COLO829 (cell line): Measurements from ENCODE around the gene SIN3B.

Experiments
- DNase-seq: peaks from one replicate; pipeline ENCODE4 v3.0.0; 2012; ENCODE audit warnings: low spot score

SIN3B gene

DNA sequence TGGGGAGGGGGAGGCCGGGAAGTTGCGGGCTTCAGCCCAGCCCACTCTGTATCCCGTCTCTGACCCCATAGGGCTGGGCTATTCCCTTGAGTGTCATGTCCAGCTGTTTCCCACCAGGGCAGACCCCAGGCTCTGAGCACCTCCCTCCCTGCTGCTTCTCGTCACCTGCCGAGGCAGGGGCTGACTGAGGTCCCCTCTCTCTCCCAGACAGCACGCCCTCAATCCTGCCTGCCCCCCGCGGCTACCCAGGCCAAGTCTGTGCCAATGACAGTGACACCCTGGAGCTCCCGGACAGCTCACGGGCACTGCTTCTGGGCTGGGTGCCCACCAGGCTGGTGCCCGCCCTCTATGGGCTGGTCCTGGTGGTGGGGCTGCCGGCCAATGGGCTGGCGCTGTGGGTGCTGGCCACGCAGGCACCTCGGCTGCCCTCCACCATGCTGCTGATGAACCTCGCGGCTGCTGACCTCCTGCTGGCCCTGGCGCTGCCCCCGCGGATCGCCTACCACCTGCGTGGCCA, 60.2 kb downstream of the SIN3B start:
- no peak for DNase-seq

DNA sequence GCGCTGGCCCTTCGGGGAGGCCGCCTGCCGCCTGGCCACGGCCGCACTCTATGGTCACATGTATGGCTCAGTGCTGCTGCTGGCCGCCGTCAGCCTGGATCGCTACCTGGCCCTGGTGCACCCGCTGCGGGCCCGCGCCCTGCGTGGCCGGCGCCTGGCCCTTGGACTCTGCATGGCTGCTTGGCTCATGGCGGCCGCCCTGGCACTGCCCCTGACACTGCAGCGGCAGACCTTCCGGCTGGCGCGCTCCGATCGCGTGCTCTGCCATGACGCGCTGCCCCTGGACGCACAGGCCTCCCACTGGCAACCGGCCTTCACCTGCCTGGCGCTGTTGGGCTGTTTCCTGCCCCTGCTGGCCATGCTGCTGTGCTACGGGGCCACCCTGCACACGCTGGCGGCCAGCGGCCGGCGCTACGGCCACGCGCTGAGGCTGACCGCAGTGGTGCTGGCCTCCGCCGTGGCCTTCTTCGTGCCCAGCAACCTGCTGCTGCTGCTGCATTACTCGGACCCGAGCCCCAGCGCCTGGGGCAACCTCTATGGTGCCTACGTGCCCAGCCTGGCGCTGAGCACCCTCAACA, 60.8 kb downstream of the SIN3B start:
- no peak for DNase-seq

GRCh38 chr19:16890461-16891184, 61.4 kb downstream of the SIN3B start:
- no peak for DNase-seq

DNA sequence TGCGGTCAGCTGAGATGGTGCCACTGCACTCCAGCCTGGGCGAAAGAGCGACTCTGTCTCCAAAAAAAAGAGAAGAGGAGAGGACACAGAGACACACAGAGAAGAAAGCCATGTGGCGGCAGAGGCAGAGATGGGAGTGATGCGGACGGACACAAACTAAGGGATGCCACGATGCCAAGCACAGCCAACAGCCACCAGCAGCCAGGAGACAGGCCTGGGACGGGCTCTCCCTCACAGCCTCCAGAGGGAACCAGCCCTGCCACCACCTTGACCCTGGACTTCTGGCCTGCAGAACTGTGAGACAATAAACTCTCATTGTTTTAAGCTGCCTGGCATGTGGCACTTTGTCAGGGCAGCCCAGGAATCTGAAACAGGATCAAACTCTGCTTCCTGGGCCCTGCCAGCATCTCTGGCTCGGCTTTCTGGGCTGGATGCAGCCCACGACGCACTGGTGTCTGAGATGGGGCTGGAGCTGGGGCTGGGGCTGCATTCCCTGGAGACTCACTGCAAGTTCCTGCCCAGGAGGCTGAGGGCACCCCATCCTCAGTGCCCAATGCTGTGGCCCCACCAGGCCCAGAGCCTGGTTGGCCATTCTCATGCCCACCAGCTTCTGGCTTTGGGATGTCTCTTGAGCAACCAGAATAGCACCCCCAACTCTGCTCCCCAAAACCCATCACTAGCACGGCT, 62.6 kb downstream of the SIN3B start:
- no peak for DNase-seq

DNA sequence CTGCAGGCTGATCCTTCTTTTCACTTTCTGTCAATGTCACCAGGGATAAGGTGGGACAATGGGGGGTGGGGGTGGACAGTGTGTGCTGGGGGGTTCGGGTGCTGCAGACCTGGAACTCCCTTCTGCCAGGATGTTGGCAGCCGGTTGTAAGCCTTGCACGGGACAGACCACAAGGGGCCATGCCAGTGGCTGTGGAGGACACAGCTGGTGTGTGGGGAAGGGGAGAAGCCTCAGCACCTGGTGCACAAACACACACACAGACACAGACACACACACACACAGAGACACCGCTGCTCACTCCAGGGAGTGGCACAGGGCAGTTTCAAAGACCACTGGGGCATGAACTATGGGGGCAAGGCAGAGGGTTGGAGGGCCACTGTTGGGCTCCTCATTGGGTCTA, 63.2 kb downstream of the SIN3B start:
- no peak for DNase-seq

DNA sequence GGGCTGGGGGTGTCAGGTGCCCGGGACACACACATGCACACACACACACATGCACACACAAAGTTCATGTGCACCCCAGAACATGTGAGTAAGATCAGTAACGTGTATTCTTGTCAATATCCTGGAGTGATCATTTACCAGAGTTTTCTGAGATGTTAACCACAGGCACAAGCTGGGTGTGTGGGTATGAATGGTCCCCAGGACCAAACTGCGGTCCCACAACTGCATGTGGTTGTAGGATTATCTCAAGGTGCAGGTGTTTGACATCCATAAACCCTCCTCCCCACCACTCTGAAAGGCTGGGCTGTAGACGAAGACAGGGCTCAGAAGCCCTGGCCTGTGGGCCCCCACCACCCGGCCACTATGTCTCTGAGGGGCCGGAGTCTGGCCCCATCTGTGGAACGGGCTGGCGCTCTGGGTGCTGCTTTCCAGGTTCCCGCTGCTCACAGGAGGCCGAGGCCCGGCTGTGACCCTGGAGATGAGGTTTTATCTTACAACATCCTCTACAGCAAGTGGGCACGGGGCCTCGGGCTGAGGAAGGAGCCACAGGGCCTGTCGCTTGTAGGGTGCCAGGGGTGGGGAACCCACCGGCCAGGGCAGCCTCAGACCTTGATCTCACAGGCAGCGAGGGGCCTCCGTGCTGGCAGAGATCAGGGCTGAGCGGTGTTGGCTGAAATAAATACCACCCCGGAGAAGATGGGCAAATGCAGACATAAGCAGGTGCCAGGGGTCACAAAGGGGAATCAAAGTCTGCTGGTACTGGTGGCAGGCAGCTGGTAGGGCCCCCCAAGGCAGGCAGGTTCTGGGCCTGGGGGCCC, 63.9 kb downstream of the SIN3B start:
- DNase-seq: no peak

GRCh38 chr19:16893686-16893989, 64.4 kb downstream of the SIN3B start:
- no peak for DNase-seq

DNA sequence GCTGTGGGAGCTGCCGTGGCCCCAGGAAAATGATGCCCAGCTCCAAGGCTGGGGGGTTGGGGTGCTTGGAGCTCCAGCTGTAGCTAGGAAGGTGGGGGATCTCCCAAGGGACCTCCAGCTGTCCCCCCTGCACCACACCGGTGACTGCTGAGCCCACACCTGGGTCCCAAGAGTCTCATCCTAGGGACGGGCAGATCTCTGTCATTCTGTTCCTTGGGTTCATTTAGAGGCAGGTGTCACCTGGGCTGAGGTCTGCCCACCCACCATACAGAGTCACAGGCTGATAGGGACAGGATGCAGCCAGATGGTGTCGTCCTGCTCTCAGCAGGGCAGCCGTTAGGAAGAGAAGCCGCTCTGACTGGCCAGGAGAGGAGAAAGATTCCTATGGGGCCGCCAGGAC, 64.9 kb downstream of the SIN3B start:
- DNase-seq: no peak

DNA sequence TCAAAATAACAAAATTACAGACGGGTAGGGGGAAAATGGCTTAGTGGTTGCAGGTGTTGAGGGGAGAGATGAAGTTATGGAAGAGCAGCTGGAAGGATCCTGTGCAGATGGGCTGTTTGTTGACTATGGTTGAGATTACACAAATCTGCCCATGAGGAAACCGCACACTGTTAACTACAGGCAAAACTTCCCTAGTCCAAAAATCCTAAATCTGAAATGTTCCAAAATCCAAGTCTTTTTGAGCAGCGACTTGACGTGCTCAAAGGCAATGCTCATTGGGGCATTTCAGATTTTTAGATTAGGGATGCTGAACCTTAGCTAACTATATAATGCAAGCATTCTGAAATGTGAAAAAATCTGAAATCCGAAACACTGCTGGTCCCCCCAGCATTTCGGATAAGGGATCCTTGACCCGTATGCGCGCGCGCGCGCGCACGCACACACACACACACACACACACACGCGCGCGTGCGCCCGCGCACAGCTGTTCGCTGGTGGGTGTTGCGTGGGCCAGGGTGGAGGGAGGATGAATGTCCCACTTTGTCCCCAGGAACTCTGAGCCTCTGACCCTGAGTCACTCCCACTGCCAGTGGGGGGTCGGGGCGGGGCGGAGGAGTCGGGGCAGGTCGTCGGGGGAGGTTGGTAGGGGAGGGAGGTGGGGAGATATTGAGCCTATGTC, 66.4 kb downstream of the SIN3B start:
- no peak for DNase-seq

GRCh38 chr19:16896146-16897028, 67.2 kb downstream of the SIN3B start:
- no peak for DNase-seq

DNA sequence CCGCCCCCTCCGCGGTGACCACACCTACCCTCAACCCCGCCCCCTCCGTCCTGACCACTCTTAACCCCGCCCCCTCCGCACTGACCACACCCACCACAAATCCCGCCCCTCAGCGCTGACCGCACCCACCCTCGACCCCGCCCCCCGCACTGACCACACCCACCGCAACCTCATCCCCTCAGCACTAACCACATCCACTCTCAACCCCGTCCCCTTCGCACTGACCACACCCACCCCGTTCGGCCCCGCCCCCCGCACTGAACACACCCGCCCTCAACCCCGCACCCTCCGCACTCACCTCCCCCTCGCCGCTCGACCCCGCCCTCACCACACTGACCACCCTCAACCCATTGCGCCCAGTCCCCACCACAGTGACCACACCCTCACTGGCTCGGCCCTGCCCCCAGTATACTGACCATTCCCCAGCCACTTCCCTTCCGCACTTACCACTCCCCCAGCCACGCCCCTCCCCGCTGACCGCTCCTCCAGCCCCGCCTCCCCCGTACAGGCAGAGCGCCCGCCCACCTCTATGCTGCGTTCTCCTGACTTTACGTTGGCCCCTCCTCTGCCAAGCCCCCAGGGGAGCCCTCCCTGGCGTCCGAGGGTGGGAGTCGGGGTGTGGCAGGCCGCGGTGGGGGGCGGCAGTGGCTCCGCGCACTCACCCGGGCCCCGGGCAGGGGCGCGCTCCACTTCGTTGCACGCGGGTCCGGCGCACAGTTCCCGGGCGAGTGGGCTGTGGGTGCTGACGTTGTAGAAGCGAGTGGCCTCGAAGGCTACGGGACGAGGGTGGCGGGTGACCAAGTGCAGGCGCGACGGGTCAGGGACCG, 68.0 kb downstream of the SIN3B start:
- peak; percentile 99 for DNase-seq

DNA sequence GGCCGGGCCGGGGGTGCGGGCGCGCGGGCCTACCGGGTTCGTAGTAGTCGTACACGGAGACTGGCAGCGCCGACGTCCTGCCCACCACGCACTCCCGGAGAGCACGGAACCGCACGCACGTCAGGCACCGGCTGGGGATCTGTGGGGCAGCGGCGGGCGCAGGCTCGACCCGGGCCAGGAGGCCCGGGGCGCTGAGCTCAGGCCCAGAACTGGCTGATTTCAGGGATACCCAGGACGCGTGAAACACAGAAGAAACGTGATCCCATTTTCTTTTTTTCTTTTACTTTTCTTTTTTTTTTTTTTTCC, 68.6 kb downstream of the SIN3B start:
- no peak for DNase-seq

DNA sequence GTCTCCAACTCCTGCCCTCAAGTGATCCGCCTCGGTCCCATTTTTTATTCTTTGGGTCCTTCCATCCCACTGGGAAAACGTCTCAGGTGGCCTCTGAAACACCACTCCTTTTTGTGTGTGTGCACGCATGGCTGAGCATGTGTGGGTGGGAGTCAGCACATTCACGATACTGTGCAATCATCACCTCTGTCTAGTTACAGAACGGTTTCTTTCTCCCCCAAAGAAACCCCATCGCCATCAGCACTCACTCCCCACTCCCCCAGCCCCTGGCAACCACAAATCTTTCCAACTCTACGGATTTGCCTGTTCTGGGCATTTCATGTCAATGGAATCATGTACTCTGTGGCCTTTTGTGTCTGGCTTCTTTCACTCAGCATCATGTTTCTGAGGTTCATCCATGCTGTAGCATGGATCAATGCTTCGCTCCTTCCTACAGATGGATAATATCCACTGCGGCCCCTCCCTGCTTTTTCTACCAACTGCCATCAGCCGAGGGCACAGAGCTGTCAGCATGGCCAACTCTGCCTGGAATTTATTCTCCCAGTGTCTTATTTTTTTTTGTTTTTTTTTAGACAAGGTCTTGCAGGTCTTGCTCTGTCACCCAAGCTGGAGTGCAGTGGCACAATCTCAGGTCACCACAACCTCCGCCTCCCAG, 69.3 kb downstream of the SIN3B start:
- no peak for DNase-seq

GRCh38 chr19:16899566-16900075, 70.4 kb downstream of the SIN3B start:
- peak; percentile 49 for DNase-seq

DNA sequence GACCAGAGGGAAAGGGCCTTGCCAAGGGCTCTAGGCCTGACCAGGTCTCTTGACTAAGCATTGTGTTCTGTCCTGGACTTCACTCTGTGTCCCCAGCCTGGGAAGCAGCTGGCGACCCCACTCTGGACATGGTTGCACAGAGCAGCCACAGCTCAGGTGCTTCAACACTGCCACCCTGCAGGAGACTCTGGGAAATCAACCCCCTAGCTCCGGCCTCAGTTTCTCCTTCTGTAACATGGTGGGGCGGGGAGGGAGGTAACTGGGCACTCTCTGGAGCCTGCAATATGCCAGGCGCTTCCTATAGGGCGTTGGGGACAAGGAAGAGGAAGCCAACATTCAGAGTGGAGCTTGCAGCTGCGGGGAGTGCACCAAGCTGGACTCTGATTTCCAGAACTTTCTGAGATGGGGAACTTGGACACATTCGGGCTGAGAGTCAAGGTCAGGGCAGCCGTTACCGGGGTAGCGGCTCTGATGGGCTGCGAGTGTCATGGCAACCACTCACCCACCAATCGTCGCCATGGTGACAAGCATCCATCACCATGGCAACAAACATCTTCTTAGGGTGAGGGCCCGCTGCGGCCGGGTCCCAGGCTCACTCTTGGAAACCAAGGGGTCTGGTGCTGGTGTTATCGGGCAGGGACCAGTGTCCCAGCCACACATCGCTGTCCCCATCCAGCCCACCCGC, 72.4 kb downstream of the SIN3B start:
- peak; percentile 17 for DNase-seq

- no peak for DNase-seq
Measured at GRCh38 chr19:16902545-16902944, 73.3 kb downstream of the SIN3B start.

DNA sequence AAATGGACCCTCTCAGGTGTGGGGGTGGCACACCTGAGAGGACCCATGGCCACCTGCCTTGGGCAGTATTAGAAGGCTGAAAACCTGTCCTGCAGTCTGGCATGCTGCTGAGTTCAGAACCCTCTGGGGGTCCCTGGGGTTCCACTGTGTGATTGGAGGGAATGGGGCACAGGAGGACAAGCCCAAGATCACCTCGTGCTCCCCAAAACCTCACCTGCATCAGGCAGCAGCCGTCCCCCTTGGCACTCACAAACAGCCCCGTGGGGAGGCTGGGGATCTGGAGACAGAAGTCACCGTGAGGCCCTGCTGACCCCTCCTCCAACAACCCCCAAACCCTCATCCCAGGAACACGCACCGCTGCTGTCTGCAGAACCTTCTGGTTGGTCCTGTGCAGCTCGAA, 74.1 kb downstream of the SIN3B start:
- DNase-seq: no peak

DNA sequence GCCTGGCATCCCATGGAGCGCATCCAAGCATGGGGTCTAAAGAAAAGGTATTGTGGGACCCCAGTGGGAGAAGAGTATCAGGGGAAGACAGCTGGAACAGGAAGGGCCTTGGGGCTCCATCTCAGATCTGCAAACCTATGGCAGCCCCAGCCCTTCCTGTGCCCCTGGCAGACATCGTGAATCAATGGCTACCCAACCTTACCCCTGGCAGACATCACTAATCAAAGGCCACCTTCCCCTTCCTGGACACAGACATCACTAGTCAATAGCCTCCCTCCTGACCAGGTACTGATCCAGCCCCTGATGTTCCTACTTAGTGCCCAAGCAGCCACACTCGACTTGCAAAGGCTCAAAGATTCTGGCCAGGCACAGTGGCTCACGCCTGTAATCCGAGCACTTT, 75.4 kb downstream of the SIN3B start:
- no peak for DNase-seq

DNA sequence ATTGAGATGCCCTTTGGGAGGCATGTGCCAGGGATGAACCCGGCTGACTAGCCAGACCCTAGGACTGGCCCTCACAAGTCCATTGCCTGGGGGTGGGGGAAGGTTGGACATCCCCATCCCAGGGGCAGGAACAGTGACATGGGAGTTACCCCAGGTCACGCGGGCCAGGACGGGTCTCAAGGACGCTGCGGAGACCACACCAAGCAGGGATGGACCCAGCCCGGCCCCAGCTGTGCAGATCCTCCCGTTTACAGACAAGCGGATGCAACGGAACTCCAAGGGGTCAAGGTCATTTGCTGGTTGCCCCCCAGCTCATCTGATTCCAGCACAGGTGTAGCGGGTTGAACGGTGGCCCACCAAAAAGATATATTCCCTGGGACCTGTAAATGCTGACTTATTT, 79.6 kb downstream of the SIN3B start:
- no peak for DNase-seq
